ENCODE measurements around the gene ARHGAP42.
A peak's percentile ranks its signal among the peaks of the same experiment; 100 is the strongest.

Gene ARHGAP42

DNA sequence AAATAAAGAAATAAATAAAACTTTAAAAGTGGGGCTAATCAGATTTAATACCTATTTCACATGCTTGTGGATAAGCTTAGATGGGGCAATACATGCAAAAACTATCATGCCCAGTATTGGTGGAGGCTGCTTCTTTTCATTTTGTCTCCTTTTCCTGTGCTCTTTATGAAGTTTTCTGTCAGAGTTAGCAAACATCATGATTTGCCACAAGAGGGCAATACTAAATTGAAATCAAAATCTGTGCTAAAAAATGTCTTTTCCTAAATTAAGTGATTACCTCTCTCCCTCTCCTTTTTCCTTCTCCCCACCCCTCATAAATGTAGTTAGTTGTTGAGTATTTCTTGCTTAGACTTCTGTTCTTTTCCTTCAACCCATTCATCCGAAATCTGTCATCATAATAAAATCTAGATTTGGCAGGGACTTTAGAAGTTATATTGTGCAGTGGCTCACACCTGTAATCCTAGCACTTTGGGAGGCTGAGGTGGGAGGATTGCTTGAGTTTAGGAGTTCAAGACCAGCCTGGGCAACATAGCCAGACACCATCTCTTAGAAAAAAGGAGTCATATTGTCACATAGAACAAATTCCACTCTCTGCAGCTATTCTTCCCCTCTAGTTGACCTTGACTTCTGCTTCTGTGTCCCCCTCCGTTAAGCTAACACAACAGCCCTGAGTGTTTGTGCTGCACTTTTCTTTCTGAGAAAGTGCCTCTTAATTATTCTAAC is 4.7 kb upstream of the ARHGAP42 start:
- no peak for DNase-seq

DNA sequence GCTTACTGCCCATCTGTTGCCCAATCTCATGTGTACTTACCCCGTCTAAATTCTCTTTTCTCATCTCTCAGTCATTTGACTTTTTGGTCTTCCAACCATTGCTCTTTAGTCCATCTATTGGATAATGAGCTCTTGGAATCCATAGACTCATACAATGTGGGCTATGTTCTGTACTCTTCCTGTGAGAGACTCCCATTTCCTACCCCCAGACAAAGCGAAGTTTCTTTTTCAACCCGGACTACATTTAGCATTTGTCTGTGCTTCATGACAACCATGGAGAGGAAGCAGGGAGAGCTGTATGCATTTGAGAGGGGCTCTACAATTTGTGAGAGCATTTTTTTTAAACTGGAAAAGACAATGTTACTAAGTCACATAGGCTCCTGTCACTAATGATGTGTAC is 4.0 kb upstream of the ARHGAP42 start:
- DNase-seq, result no peak

DNA sequence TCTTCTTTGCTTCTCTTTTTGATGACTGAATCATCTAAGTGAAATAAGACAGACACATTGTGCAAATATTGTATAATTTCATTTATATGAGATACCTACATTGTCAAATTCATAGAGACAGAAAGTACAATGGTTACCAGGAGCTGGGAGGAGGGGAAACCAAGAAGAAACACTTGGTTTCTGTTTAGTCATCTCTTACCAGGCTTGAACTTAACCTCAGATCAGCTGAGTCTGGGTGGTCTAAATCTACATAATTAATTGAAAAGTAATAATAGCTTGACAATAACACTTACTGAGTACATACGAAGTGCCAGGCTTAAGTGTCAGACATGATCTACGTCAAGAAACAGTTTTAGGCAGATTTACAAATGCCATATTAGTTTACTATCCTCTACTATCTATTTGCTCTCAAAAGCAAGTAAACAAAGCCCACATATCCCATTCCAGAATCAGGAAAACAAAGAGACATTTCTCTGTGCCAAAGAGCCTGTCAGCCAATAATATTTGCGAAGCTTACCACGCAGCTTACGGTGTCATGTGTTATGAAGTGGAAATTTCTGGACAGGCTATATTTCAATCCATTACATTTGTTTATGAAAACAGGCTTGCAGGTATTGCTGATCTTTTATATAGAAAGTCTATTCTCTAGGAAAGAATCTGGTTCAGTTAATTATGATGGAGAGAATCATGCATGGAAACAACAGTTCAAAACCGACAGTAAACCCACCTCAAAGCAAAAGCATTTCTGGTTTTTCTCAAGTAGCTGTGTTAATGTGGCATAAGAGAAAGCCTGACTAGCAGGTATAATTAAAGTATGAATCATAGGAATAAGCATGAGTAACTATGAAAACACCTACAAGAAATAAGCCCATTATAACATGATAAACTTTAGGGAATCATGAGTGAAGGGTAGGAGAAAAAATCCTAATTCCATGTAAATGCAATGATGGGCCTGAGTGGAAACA is 2.7 kb upstream of the ARHGAP42 start:
- no peak for DNase-seq

DNA sequence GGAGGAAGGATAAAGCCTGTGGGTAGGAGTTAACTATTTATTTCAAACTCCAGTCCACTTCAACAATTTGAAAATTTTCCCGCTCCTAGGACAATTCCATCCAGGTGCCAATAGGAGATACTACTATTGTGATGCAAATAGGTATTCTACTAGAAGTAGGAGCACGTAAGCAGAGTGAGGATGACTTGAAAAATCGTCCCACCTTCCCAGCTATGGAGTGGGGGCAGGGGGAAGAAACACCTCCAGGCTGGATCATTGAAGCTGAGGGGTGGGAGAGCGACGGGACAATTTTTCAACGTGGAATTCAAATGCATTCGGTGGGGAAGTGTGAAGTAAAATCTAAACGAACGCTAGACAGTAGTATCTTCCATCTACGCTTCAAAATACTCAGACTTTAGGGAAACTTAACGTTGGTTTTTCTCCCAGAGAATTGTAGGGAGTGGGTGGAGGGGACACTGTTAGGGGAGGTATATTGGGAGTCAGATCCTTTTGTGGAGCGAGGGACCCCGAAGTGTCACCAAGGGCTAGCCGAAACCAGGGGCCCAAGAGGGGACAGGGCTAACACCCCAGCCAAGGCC is 523 bp upstream of the ARHGAP42 start:
- no peak for DNase-seq

DNA sequence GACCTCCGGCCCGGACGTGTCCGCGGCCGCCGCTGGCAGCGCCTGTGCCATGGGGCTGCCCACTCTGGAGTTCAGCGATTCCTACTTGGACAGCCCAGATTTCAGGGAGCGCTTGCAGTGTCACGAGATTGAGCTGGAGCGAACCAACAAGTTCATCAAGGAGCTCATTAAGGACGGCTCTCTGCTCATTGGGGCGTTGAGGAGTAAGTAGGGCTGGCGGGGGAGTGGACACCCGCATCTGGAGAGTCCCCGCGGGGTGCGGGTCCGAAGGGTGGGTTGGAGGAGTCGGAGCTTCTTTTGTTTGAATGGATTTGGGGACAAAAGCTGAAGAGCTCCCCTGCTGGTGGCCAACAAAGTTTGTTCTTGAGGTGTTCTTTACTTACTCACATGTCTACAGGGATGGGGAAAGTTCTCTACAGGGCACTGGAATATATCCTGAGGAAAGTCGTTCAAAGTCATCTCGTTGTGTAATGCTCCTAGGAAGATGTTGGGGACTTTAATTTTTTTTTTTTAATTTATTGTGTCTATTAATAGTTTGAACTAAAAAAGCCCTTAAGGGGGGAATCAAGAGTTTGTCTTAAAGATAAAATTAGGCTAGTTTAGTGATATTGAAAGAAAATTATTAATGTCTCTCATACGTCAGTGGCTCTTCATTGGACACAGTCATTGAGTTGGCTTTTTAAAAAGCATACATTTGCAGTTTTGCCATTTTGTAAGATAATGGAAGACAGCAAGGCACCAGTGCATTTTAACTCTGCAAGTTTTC is 725 bp downstream of the ARHGAP42 start:
- DNase-seq, result peak; percentile 16

DNA sequence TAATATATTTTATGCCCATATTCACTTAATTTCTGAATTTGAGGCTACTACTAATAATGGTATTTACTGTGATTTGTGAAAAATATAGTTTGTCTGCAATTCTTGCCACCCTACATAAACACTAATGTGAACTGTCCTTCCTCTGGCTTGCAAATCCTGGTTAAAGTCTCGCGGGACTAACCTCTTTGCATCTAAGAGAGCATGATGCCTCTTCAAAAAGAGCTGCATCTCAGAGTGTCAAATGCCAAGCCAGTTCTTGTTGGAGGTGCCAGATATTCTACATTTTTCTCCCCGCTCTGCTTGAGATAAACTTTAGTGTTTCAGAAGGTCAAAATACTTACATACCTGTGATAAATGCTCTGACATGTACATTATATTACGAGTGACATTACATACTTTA is 2.1 kb downstream of the ARHGAP42 start:
- no peak for DNase-seq

DNA sequence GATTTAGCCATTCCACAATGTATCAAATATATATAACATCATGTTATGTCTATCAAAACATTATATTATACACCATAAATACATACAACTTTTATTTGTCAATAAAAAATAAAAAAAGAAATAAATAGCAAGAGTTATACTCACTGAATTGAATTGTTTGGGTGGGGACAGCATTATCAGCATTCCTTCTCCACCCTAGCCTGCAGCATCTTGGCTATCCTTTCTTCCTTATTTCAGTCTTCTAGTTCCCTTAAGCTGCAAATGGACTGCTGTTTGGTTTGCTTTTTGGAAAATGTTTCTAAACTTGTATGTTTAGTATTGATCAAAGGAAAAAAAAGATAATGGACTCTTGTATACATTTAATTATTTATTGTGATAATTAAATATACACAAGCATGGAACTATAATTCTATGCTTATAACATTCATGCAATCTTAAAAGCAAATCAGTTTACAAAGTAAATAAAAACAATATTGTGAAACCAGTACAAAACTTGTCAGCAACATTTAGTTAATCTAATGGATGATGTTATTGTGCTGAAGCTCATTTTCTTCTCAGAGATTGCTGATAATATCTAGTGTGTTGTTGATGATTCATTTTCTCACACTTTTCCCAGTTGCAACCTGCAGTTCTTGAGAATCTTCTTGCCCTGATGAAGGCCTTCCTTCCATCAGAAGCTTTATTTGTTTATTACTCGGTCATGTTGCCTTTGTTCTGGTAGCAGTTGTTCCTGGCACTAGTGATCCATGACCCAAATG is 5.0 kb downstream of the ARHGAP42 start:
- DNase-seq, result no peak

DNA sequence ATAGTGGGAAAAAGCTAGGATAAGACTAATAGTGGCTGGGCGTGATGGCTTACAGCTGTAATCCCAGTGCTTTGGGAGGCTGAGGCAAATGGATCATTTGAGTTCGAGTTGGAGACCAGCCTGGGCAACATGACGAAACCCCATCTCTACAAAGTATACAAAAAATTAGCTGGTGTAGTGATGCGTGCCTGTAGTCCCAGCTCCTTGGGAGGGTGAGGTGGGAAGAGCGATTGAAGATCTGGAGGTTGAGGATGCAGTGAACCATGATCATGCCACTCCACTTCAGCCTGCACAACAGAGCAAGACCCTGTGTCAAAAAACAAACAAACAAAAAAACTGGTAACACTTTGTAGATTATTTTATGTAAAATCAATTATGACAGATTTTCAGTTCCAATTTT is 8.8 kb downstream of the ARHGAP42 start:
- DNase-seq, result no peak

DNA sequence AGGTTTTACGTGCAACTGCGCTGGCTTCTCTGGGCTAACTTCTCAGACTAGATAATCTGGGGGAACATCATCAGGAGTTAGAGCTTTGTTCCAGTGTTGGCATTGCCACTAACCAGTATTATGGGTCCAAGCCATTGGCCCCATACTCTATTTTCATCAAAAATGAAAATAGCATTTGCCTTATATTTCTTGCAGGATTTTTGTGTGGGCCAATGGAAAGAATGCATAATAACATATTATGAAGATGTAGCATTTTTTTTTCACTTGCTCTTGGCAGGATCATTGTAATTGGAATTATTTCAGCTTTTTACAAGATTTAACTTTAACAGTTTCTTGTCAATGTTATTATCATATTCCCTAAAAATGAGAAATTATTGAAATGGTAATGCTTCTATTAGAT is 16.1 kb downstream of the ARHGAP42 start:
- no peak for DNase-seq

DNA sequence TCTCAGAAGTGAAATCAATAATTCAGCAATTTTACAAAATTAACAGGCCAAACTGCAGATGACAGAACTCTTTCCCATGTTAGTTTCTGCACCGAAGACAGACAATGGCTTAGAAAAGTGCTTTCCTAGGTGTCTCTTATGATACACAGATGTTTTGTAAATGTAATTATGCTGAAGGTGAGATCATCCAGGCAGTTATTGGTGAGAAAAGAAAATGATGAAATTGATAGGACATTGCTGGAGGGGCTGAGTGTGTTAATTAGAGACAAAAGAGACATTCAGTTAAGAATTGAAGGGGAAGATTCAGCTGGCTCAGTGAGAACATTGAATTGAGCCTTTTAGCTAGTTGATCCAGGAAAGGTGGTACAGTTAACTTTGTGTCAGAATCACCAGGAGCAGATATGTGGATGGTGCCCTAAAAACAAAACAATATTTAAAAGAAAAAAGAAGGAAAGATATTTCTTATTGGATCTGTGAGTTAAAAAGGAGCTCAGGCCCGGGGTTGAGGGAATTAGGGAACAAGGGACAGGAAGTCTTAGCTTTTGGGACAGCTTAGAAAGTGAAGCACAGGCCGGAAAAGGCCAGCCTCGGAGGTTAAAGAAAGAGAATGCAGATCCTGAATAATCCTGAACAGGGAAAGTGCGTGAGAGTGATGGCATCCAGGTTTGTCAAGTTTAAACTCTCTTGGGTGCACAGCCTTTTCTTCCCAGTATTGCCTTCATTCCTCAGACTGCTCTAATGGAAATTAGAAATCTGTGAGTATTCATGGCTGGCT is 16.9 kb downstream of the ARHGAP42 start:
- no peak for DNase-seq

DNA sequence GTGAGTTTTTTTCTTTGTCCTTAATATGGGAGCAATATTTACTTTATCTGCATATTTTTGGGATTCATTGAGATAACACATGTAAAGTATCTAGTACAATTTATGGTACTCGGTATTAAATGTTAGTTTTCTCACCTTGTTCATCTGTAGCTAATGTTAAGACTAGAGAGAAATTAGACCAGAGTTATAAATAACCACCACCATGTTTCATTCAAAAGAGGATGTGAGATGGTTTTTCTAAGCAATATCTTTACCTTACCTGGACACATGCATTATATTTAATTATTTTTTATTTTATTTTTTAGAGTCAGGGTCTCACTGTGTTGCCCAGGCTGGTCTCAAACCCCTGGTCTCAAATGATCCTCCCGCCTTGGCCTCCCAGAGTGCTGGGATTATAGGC is 18.4 kb downstream of the ARHGAP42 start:
- DNase-seq, result no peak

DNA sequence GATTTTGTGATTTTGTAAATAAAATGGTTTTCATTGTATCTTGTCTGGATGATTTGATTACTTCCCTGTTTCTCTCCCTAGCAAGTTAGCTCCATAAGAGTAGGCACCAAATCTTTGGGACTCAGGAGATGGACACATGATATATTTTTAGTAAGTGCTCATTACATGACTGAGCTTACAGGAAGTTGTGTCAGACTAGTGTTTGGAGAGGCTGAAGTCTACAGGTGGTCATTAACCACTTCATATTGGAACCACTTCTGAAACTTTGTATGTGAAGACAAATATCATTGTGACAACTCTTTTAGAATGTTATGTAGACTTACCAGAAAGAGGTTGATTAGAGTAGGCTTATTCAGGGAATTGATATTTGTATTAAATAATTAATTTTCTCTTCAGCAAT is 19.1 kb downstream of the ARHGAP42 start:
- DNase-seq, result no peak

DNA sequence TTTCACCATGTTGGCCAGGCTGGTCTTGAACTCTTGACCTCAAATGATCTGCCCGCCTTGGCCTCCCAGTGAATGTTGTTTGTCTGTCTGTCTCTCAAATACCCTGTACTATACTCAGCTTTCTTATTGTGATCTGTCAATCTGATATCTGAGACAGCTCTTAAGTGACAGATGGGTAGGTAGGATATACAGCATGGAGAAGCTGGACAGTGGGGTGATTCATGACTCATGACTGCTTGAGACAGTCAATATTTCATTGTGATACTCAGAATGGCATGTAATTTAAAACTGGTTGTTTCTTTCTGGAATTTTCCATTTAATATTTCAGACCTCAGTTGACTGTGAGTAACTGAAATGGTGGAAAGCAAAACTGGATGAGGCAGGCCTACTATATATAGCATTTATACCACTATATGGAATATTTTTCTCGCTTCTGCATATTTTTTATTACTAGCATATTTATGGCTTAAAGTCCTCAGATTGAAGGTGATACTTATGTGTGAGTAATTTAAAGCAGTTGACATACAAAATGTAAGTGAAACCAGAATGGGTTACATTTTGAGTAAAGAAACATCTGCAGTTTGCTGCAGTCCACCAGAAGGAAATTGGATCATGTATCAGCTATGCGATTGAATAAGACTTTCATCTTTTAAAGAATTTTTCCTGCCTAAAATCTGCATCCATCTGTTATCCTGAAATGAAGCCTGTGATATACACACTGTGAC is 22.3 kb downstream of the ARHGAP42 start:
- no peak for DNase-seq

DNA sequence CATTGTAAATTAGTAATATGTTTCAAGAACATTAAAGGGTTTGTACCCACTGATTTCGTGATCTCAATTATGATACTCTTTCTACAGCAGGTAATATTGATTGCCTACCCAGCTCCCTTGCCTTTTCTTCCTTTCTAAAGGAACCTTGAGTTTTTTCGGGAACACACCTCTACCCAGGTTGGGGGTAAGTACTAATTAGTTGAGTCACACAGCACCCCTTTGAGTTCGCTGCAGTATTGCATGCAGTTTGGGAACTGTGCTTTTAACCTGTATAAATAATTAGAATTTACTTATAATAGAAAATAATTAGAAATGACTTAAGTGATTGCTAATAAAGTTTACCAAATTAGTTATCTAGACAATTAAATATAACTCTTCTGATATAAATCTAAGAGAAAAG is 24.9 kb downstream of the ARHGAP42 start:
- no peak for DNase-seq

DNA sequence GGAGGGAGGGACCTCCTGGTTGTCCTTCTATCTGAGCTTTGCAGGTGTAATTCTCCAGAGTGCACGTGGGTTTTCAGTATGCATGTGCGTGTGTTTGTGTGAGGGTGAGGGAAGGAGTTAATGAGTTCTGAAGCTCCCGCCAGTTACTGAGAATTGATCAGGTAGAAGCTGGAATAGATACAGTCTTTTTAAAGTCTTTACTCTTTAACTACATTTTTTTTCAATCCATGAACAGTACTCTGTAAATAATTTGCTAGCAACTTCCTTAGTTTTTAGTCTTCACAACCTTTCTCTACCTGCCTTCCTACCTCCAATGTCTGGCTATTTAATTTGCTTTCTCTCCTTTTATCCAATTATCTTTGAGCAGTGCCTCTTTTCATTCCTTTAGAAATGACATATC is 25.5 kb downstream of the ARHGAP42 start:
- no peak for DNase-seq

DNA sequence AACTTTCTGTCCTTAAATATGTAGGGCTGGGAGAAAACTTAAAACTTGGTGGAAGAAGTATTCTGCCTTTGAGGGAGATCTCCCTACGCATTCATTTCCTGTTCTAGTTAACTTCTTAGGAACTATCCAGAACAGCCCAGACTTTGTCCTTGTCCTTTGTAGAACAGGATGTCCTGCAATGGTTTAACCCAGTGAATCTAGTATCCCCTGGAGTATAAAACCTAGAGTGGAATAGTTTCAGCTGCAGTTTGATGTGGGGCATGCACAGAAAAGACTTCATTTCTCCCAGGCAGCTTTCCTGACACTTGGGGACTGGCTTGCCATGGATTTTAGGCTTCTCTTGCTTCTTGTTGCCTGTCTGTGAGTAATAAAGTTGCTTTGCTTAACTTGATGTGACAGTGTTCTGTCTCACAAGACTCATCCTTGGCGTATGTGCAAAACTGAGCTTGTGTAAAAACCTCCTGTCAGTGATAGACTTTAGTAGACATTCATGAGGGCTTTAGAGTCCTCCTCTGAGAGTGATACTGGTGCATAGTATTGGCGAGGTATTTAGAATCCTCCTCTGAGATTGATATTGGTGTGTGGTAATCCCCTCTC is 28.2 kb downstream of the ARHGAP42 start:
- no peak for DNase-seq

DNA sequence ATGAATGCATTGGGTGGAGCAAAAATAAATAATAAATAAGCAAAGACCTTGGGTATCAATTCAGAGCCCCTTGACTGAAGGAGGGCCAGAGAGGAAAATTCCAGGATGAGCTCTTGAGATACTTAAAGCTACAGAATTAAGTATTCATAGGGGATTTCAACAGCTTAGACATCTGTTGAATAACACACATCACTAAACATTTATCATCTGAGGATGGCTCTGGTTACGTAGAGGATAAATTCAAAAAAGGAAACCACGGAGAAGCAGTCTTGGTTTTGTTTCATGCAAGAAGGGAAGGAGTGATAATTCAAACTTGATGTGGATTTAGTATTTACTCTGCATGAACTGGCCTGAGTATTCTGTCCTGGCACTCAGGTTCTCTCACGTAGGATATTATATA is 29.8 kb downstream of the ARHGAP42 start:
- DNase-seq, result no peak

DNA sequence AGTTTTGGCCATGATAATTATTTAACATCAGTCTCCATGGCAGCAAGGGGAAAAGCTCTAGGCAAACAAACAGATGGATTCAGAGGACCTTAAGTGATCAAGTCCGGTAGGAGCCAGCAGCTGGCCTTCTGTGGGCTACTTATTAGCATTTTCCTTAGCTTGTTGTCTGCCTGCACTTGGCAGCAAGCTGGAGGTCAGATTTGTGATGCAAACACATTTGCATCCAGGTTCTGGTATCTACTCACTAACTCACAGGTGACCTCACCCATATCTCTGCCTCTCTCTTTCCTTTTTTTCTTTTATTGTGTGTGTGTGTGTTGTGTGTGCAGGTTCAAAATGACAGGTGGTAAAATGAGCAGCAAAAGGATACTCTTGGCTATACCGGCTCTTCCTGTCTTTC is 32.3 kb downstream of the ARHGAP42 start:
- DNase-seq, result no peak

DNA sequence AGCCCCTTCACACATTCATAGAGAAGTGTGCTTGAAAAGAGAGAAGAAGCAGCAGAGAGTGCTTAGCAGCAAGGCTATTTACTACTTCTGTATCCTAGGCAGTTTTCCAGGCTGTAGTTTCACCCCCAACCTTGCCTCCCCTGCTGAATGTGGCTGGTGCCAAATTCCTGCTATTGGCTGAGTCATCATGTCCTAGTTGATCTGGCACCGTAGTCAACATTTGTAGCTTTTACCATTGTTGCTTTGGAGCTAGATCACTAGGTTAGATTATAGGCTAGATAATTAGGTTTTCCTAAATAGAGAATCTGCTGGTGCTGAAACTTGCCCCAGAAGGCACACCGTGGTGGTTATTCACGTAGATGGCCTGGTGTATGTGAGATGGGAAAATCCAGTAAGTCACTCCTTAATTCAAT is 32.7 kb downstream of the ARHGAP42 start:
- DNase-seq, result no peak

DNA sequence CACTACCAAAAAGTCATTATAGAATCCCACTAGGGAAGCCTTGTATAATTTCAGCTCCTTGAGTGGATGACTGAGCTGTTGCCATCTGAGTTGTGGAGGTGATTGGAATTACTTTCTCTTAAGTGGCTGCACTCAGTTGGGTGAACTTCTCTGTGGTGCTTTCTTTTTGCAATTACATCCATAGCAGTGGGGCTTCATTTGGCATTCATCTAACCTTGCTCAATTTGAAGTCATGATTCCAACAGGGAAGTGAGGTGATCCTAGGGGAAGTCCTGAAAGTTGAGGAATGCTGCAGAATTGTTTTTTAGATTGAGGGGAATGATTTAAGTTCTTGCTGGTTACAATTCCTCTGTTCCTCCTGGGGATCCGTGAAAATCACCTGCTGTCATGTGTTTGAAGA is 39.6 kb downstream of the ARHGAP42 start:
- DNase-seq, result no peak
